MM.1S (cell line): ENCODE measurements around the gene MAPK12.

Source experiments
- EZH2 ChIP-seq: fragments of 300-600 bp; sonication (generic); optimal IDR thresholded peaks from 2 replicates; pipeline ENCODE3; 2017; ENCODE audit warnings: low read depth, mild to moderate bottlenecking, antibody characterized with exemption, low read length, mixed read lengths
- TF ChIP-seq, protein P1 (sequence below): fragments of 300-600 bp; sonication (generic); IDR thresholded peaks from 2 replicates; pipeline ENCODE4 v1.5.1; 2016; ENCODE audit warnings: antibody characterized with exemption, low read length, mixed read lengths

DNA sequence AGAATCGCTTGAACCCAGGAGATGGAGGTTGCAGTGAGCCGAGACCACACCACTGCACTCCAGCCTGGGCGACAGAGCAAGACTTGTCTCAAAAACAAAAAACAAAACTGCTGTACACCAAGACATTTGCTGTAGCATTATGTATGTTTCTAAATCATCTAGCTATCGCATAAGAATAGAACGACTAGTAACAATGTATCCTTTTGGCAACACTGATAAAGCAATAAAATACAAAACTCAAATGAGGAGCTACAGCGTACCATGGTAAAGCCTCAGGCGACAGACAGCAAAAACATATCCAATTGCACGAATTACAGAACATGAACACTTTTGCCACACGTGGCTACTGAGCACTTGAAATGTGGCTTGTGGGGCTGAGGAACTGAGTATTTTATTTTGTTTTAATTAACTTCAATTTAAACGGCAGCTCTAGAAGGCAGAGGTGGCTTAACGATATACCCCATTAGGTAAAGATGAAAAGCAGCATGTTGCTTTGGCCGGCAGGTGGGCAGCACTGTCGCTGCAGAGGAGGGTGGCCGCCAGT is 19.0 kb downstream of the MAPK12 start:
- TF ChIP-seq, protein P1, sequence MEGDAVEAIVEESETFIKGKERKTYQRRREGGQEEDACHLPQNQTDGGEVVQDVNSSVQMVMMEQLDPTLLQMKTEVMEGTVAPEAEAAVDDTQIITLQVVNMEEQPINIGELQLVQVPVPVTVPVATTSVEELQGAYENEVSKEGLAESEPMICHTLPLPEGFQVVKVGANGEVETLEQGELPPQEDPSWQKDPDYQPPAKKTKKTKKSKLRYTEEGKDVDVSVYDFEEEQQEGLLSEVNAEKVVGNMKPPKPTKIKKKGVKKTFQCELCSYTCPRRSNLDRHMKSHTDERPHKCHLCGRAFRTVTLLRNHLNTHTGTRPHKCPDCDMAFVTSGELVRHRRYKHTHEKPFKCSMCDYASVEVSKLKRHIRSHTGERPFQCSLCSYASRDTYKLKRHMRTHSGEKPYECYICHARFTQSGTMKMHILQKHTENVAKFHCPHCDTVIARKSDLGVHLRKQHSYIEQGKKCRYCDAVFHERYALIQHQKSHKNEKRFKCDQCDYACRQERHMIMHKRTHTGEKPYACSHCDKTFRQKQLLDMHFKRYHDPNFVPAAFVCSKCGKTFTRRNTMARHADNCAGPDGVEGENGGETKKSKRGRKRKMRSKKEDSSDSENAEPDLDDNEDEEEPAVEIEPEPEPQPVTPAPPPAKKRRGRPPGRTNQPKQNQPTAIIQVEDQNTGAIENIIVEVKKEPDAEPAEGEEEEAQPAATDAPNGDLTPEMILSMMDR: no peak
- TF ChIP-seq EZH2: no peak
